Naive thymus-derived CD4-positive, alpha-beta T cell (primary cell): Measurements from ENCODE around the gene PIK3C2B. TPM values are rescaled to one million over a fixed set of nuclear protein-coding genes. Genes with fewer than 3 reads are reported as not detected.

Experiments
- polyA plus RNA-seq, 2 donors: library from polyadenylated mRNA; unstranded; fragments of 300-500 nt; fragmentation: Illumina TruSeq; gene quantifications; one replicate each; pipeline ENCODE4 v1.2.3, GENCODE V29; 2021
- total RNA-seq, 6 experiments: library from RNA in 5 of 6; stranded (reverse) in 5 of 6; gene quantifications; 1 replicate in 5 of 6; 2 replicates in 1 of 6; pipeline ENCODE4 v1.2.3 and lab custom pipeline; 2021 to 2026

Gene PIK3C2B
- total and polyA plus RNA-seq, 7 experiments from 2014 or later, result 2.7 to 41.9 (median 27.6) TPM

Other genes starting within 250 kb of the PIK3C2B start
- gene PLEKHA6, start 134.9 kb downstream of the PIK3C2B start, total RNA-seq, result 1 to 10 TPM in 1 of 5 experiments, under 1 TPM in 4; 0.05 to 1.9 (median 0.57) TPM
- gene PLEKHA6, start 134.9 kb downstream of the PIK3C2B start, polyA plus RNA-seq, result under 1 TPM in 1 of 2 donors, not detected in 1; 0.24 TPM
- 100 to 1,000 TPM in 2 of 5 experiments, 10 to 100 TPM in 3; 69.5 to 175 (median 73.0) TPM for gene PPP1R15B, start 83.0 kb downstream of the PIK3C2B start, total RNA-seq
- 10 to 100 TPM; 14.1 to 19.3 TPM for gene PPP1R15B, start 83.0 kb downstream of the PIK3C2B start, polyA plus RNA-seq
- gene MDM4, start 21.6 kb upstream of the PIK3C2B start, total RNA-seq, result 100 to 1,000 TPM; 107 to 278 (median 268) TPM
- 10 to 100 TPM; 19.1 to 21.1 TPM for gene MDM4, start 21.6 kb upstream of the PIK3C2B start, polyA plus RNA-seq
- gene LRRN2, start 190.9 kb upstream of the PIK3C2B start, total RNA-seq, result not detected
- 1 to 10 TPM in 1 of 2 donors, not detected in 1; 1.3 TPM for gene LRRN2, start 190.9 kb upstream of the PIK3C2B start, polyA plus RNA-seq